Duodenal mucosa (tissue), 2 donors: ENCODE results near the gene TRAPPC1.

Experiments
- H3K27ac ChIP-seq: one replicate; pipeline ENCODE4 v1.7.0; 2013; ENCODE audit warnings: low read depth, low read length
- H3K27me3 ChIP-seq, 2 donors: one replicate each; pipeline ENCODE4 v1.7.0; 2013; ENCODE audit warnings: low read length in 2 of 2, control low read depth in 1 of 2; ENCODE audit not compliant: insufficient read depth in 2 of 2, control insufficient read depth in 1 of 2
- H3K36me3 ChIP-seq, 2 donors: one replicate each; pipeline ENCODE4 v1.7.0; 2013; ENCODE audit warnings: low read length in 2 of 2, control low read depth in 1 of 2; ENCODE audit not compliant: insufficient read depth in 2 of 2, control insufficient read depth in 1 of 2
- H3K4me1 ChIP-seq, 2 donors: one replicate each; pipeline ENCODE4 v1.7.0; 2013; ENCODE audit warnings: low read length in 2 of 2, control low read depth in 1 of 2; ENCODE audit not compliant: insufficient read depth in 2 of 2, control insufficient read depth in 1 of 2
- H3K4me3 ChIP-seq, 2 donors: one replicate each; pipeline ENCODE4 v1.7.0; 2013; ENCODE audit warnings: low read length in 2 of 2, low read depth in 1 of 2
- H3K9ac ChIP-seq, 2 donors: one replicate each; pipeline ENCODE4 v1.7.0; 2013; ENCODE audit warnings: low read length in 2 of 2, low read depth in 1 of 2
- H3K9me3 ChIP-seq, 2 donors: one replicate each; pipeline ENCODE4 v1.7.0; 2013; ENCODE audit warnings: low read length in 2 of 2, control low read depth in 1 of 2; ENCODE audit not compliant: control insufficient read depth in 1 of 2

TRAPPC1 gene

DNA sequence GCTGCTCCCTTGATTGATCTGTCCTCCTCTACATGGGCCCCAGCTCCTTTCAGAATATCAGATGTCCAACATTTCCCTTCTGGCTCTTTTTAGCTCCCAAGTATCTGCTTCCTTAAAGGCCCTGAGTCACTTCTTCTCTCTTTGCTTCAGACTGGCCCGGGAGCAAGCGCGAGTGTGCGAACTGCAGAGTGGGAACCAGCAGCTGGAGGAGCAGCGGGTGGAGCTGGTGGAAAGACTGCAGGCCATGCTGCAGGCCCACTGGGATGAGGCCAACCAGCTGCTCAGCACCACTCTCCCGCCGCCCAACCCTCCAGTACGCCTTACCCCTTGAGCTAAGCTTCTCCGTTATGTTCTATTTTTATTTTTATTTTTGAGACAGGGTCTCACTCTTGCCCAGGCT, 12.6 kb upstream of the TRAPPC1 start:
- H3K9me3 ChIP-seq, result no peaks in the 10 kb centered on the region
- peaks cover 32 to 73% of the 10 kb centered on the region in 2 donors for H3K36me3 ChIP-seq
- no peak overlapping the region for H3K4me3 ChIP-seq
- H3K27ac ChIP-seq, result no peak overlapping the region
- no peak overlapping the region for H3K9ac ChIP-seq
- H3K4me1 ChIP-seq, result no peaks in the 10 kb centered on the region
- H3K27me3 ChIP-seq, result no peaks in the 10 kb centered on the region

DNA sequence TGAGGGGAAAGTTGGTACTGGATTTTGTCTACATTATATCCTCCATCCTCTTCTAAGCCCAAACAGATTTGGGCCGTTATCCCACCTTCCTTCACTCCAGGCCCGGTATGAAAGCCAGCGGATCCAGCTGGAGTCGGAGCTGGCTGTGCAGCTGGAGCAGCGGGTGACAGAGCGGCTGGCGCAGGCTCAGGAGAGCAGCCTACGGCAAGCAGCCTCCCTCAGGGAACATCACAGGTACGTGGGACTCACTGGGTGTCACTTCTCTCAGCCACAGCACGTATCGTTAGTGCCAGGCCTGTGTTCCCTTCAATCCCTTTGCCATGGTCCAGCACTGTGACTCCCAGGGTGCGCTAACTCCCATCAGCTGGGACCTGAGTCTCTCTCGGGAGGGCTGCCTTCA, 11.5 kb upstream of the TRAPPC1 start:
- Histone ChIP-seq H3K4me3 (no peak overlapping the region), H3K9ac (no peak overlapping the region), H3K27ac (no peak overlapping the region), H3K4me1 (no peaks in the 10 kb centered on the region), H3K36me3 (peaks cover 28 to 71% of the 10 kb centered on the region in 2 donors), H3K9me3 (no peaks in the 10 kb centered on the region), H3K27me3 (no peaks in the 10 kb centered on the region)

DNA sequence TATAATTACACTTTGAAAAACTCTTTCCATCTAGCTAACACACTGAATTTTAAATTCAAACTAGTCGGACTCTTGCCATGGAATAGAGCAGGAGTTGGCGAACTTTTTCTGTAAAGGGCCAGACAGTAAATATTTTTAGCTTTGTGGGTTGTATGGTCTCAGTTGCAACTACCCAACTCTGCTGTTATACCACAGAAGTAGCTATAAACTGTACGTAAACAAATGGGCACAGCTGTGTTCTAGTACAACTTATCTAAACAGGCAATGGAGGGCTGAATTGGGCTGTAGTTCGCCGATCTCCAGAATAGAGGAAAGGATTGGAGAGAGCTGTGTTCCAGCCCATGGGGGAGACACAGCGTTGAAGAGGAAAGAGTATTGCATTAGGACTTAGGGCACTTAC, 9.0 kb upstream of the TRAPPC1 start:
- Histone ChIP-seq H3K4me3 (no peak overlapping the region), H3K4me1 (no peaks in the 10 kb centered on the region), H3K27me3 (no peaks in the 10 kb centered on the region), H3K9me3 (no peaks in the 10 kb centered on the region), H3K9ac (no peak overlapping the region), H3K27ac (no peak overlapping the region), H3K36me3 (peaks cover 22 to 64% of the 10 kb centered on the region in 2 donors)

DNA sequence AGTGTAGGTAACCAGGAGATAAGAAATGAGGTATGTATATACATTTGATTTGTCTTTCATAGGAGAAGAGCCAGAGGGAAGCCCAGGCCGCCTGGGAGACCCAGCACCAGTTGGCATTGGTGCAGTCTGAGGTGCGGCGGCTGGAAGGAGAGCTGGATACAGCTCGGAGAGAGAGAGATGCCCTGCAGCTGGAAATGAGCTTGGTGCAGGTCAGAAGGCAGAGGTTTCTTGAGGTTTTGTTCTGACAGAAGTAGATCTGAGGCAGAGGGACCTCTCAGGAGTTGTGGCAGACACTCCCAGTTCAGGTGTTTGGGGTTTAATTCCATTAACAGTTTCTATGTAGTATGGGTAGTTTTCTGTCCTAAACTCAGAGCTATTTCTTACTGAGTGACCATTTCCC, 8.3 kb upstream of the TRAPPC1 start:
- Histone ChIP-seq H3K4me1 (no peaks in the 10 kb centered on the region), H3K4me3 (no peak overlapping the region), H3K27me3 (no peaks in the 10 kb centered on the region), H3K9ac (no peak overlapping the region), H3K36me3 (peaks cover 20 to 59% of the 10 kb centered on the region in 2 donors), H3K27ac (no peak overlapping the region), H3K9me3 (no peaks in the 10 kb centered on the region)

DNA sequence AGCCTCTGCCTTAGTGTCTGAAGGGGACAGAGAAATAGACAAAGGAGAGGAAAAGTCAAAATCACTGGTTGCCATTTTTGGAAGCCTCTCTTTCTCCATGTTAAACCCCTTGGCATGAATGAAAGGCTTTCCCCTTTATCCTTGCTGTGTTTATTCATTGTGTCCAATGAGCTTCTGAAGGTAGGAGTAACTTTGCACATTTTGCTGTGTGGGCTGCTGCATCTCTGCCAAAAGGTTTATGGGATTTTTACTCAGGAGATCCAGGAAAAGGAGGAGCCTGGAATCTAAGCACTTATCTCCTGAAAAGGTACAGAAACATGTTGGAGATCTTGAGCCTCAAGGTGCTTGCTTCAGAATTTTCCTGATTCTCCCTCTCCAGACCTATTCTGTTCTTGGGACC, 4.1 kb upstream of the TRAPPC1 start:
- Histone ChIP-seq H3K27me3 (no peaks in the 10 kb centered on the region), H3K4me1 (peaks cover 17 to 20% of the 10 kb centered on the region in 2 donors), H3K27ac (no peak overlapping the region), H3K9ac (no peak overlapping the region), H3K36me3 (peaks cover 6 to 39% of the 10 kb centered on the region in 2 donors), H3K9me3 (no peaks in the 10 kb centered on the region), H3K4me3 (no peak overlapping the region)

DNA sequence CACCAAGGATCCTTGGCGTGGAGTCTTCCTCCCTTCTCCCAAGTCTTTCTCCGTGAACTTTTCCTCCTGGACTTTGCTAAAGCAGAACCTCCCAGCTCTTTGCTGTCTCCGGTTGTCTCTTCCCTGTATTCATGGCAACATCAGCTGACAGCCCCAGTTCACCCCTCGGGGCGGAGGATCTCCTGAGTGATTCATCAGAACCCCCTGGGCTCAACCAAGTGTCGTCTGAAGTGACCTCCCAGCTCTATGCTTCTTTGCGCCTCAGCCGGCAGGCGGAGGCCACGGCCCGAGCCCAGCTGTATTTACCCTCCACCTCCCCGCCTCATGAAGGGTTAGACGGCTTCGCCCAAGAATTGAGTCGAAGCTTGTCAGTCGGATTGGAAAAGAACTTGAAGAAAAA, 1.2 kb upstream of the TRAPPC1 start:
- H3K9ac ChIP-seq, result peak overlapping the region; percentile 94 to 96
- H3K27ac ChIP-seq, result no peak overlapping the region
- H3K4me1 ChIP-seq, result peaks cover 21 to 23% of the 10 kb centered on the region in 2 donors
- peaks cover 6 to 17% of the 10 kb centered on the region in 2 donors for H3K36me3 ChIP-seq
- H3K4me3 ChIP-seq, result peak overlapping the region; percentile 88 to 99
- H3K9me3 ChIP-seq, result no peaks in the 10 kb centered on the region
- no peaks in the 10 kb centered on the region for H3K27me3 ChIP-seq

DNA sequence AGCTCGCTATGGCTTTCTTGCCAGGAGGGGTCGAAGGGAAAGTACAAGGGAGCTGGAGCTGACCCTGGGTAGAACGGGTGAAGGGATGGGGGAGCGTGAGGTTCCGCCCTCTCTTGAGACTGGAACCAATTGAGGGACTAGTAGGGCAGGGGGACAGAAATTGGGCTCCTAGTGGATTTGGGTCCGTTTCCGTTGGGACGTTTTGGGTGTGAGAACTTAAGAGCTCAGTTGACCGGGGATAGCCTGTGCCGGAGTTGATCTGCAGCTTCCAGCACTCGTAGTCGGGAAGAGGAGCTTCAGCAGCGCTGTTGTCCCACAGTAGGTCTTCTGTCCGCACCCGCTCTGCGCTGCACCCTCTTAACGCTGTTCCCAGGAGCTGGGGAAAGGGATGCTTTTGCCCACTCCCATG, 741 bp upstream of the TRAPPC1 start:
- no peaks in the 10 kb centered on the region for H3K27me3 ChIP-seq
- no peaks in the 10 kb centered on the region for H3K9me3 ChIP-seq
- H3K9ac ChIP-seq, result peak overlapping the region; percentile 94 to 96
- H3K4me3 ChIP-seq, result peak overlapping the region; percentile 88 to 99
- H3K27ac ChIP-seq, result no peak overlapping the region
- peaks cover 21 to 23% of the 10 kb centered on the region in 2 donors for H3K4me1 ChIP-seq
- peaks cover 6 to 17% of the 10 kb centered on the region in 2 donors for H3K36me3 ChIP-seq

DNA sequence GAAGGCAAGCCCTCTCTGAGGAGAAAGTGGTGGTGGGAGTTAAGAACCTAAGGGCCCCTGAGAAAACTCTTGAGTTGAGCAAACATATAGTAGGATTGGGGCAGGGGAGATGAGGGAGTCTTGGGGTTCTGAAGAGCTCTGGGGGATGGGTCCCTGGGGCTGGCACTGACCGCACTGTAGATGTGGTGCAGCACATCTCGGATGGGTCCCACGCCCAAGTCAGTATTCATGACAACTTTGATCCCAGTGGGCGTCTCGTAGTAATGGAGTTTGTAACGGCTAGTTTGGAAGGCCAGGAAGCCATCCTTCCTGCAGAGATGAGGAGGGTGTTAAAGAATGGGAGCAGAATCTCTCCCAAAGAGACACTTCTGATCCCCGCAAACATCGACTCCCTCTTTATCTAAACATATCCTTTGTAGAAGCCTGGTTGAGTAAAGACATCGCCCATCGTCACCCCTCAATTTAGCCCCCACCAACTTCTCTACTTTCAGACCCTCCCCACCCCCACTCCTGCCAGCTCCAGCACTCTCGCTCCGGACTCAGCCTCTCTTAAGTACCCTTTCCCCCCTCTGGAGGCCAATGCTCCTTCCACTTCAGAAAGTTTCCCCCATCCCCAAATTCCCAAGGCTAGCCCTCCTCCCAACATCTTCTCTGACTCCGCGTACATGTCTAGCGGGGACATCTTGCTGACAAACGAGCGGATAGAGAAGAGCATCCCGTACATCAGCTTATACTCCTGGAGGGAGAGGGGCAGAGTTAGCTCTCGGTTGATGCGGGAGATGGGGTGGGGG, 710 bp downstream of the TRAPPC1 start:
- Histone ChIP-seq H3K27me3 (no peaks in the 10 kb centered on the region), H3K9me3 (no peaks in the 10 kb centered on the region), H3K36me3 (peaks cover 0 to 7% of the 10 kb centered on the region in 2 donors), H3K9ac (peak overlapping the region; percentile 92 to 96), H3K4me3 (peak overlapping the region; percentile 88 to 99), H3K4me1 (peaks cover 21 to 23% of the 10 kb centered on the region in 2 donors), H3K27ac (no peak overlapping the region)

DNA sequence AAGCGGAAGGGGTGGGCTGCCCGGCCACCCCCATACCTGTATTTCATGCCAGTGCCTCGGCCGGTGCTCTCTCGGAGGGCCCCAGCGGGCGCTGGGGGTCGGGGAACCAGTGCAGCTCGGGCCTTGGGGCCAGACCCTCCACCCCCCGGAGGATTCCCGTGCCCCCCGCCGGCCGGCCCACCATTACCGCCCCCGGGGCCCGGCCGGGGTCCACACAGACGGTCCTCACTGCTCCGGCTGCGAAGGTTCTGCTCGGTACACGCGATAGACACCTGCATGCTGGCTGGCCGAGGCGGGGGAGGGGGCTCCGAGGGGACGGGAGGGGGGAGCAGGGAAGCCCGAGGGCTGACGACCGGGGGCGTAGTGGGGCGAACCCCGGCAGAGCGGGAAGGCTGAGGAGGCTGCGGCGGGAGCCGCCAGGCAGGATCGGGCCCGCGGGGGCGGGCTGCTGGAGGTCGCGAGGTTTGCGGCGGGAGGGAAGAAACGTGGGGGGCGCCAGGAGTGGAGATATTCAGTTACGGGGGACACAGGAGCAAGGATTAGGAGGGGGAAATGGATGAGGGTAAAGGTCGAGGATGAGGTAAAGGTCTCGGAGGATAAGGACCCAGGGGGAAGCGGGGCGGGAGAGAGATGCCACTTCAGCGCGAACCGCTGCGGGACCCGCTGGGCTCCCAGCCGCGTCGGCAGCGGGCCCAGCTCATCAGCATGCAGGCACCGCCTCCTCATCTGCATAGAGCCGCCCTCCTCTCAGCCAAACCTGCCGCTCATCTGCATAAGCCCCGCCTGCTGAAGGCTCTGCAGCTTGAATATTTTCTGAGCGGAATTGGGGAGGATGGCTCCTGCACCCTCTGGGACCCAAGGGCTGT, 2.4 kb downstream of the TRAPPC1 start, which contains the start of gene KCNAB3:
TSS of gene KCNAB3 (minus strand) at position 699 of the 866 bp plus-strand sequence. CDS start at position 278, 421 bp downstream.
- Histone ChIP-seq H3K4me3 (no peak within 1 kb of the TSS), H3K36me3 (no peaks in the 10 kb centered on the region), H3K4me1 (peaks cover 21 to 23% of the 10 kb centered on the region in 2 donors), H3K27ac (no peak within 1 kb of the TSS), H3K9ac (no peak within 1 kb of the TSS), H3K9me3 (no peaks in the 10 kb centered on the region), H3K27me3 (no peaks in the 10 kb centered on the region)

DNA sequence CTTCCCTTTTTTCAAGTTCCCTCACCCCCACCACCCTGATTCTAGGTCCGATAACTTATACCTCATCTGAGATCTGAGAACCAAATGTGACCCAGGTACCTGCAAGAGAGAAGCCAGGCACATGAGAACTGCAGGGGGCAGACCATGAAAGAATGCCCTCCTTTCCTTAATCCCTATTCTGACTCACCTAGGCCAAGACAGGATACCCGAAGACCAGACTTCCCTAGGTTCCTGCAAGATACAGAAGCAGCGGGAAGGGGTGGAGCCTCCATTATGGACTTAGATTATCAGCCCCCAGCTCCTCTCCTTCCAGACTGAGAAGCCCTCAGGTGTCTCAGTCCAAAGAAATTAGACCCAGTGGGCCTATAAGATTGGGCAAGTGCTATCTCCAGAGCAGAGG, 4.2 kb downstream of the TRAPPC1 start:
- no peak overlapping the region for H3K9ac ChIP-seq
- H3K36me3 ChIP-seq, result no peaks in the 10 kb centered on the region
- H3K27ac ChIP-seq, result no peak overlapping the region
- H3K9me3 ChIP-seq, result no peaks in the 10 kb centered on the region
- peaks cover 18 to 20% of the 10 kb centered on the region in 2 donors for H3K4me1 ChIP-seq
- no peak overlapping the region for H3K4me3 ChIP-seq
- no peaks in the 10 kb centered on the region for H3K27me3 ChIP-seq
